HepG2 (cell line): Measurements from ENCODE around the gene ALDH18A1. TPM values are rescaled to one million over a fixed set of nuclear protein-coding genes. Genes with fewer than 3 reads are reported as not detected.

Experiments used
- ATAC-seq: fragments of 200-7000 bp; cut with Tn5 transposase; 3 replicates; pipeline ENCODE4 v1.9.1; 2020; ENCODE audit warnings: mild to moderate bottlenecking, moderate library complexity
- BruUV-seq: library from RNA; stranded (reverse); fragments of 400-500 nt; replicated peaks from 2 replicates; lab custom pipeline; 2021; lab: Mats Ljungman, UMichigan
- CTCF ChIA-PET: fragments of 300-600 bp; formaldehyde crosslinking; extraction: SDS; loops from one replicate; lab custom pipeline; 2021; ENCODE audit warnings: low total read pairs, inconsistent platforms, low intra/inter-chr PET ratio; lab: Yijun Ruan, JAX
- POLR2A ChIA-PET: fragments of 350-600 bp; sonication (Branson Sonifier 250); formaldehyde crosslinking; loops from one replicate; lab custom pipeline; 2020; ENCODE audit warnings: antibody characterized with exemption, inconsistent platforms; lab: Yijun Ruan, JAX
- DNase-seq: peaks from one replicate; pipeline ENCODE4 v3.0.0-alpha.2; 2015; ENCODE audit warnings: low spot score
- FAIRE-seq: peaks from 3 replicates; lab custom pipeline; 2011; peaks lifted over from hg19 to GRCh38; lab: Jason Lieb, UNC
- H2AFZ ChIP-seq: one replicate; pipeline ENCODE4 v1.6.1; 2011; ENCODE audit warnings: low read length, inconsistent platforms
- H3K27ac ChIP-seq: fragments of 300-600 bp; 3 replicates; pipeline ENCODE4 v1.8.0; 2011; ENCODE audit warnings: mixed run types, mild to moderate bottlenecking, mixed read lengths, low read length, inconsistent platforms; ENCODE audit not compliant: insufficient read depth; ENCODE audit errors: extremely low read length
- H3K27me3 ChIP-seq, 2 experiments: fragments of 200-600 bp in 1 of 2; 2 replicates in 1 of 2; 3 replicates in 1 of 2; pipeline versions ENCODE4 v1.6.0 to v1.8.0; 2011; ENCODE audit warnings: low read length in 2 of 2, mild to moderate bottlenecking in 2 of 2, moderate library complexity in 2 of 2, inconsistent platforms in 1 of 2; ENCODE audit not compliant: insufficient read depth in 2 of 2, control insufficient read depth in 1 of 2
- H3K36me3 ChIP-seq, 2 experiments: fragments of 200-600 bp in 1 of 2; replicated peaks in 1 of 2; 2 replicates in 1 of 2; 3 replicates in 1 of 2; pipeline versions ENCODE4 v1.5.1 to v1.8.0; 2011; ENCODE audit warnings: low read length in 2 of 2, inconsistent platforms in 1 of 2; ENCODE audit not compliant: insufficient read depth in 2 of 2, control insufficient read depth in 1 of 2
- H3K4me1 ChIP-seq: 2 replicates; pipeline ENCODE4 v1.5.1; 2012; ENCODE audit warnings: low read length, inconsistent platforms; ENCODE audit not compliant: insufficient read depth
- H3K4me2 ChIP-seq: 2 replicates; pipeline ENCODE4 v1.6.0; 2011; ENCODE audit warnings: low read depth, low read length, inconsistent platforms
- H3K4me3 ChIP-seq, 3 experiments: fragments of 200-600 bp in 1 of 3; sonication (generic), shearing (Covaris generic) in 1 of 3; replicated peaks in 1 of 3; 2 replicates each; pipeline ENCODE4 v1.5.1; 2011 to 2016; ENCODE audit warnings: low read length in 3 of 3, inconsistent platforms in 2 of 3, low read depth in 2 of 3, mild to moderate bottlenecking in 2 of 3, control low read depth in 1 of 3, mixed read lengths in 1 of 3; ENCODE audit not compliant: insufficient read depth in 1 of 3
- H3K79me2 ChIP-seq: one replicate; pipeline ENCODE4 v1.6.1; 2011; ENCODE audit warnings: low read length, inconsistent platforms; ENCODE audit not compliant: insufficient read depth
- H3K9ac ChIP-seq: 2 replicates; pipeline ENCODE4 v1.6.0; 2011; ENCODE audit warnings: mild to moderate bottlenecking, low read depth, low read length, inconsistent platforms; ENCODE audit not compliant: insufficient read depth
- H3K9me3 ChIP-seq: 2 replicates; pipeline ENCODE4 v1.5.1; 2012; ENCODE audit warnings: mild to moderate bottlenecking, low read length
- H4K20me1 ChIP-seq: 2 replicates; pipeline ENCODE4 v1.6.0; 2011; ENCODE audit warnings: inconsistent platforms, mild to moderate bottlenecking, low read length, moderate library complexity; ENCODE audit not compliant: insufficient read depth
- HCFC1 ChIP-seq: fragments of 150-350 bp; IDR thresholded peaks from 2 replicates; pipeline ENCODE4 v1.6.1; 2014; ENCODE audit warnings: low read depth, low read length
- MEF2D ChIP-seq: sonication (generic); formaldehyde crosslinking; IDR thresholded peaks from 2 replicates; pipeline ENCODE4 v1.5.1; 2020; ENCODE audit warnings: mild to moderate bottlenecking, missing genetic modification reagents
- NCOA5 ChIP-seq: sonication (generic); formaldehyde crosslinking; IDR thresholded peaks from 2 replicates; pipeline ENCODE4 v1.4.0; 2020; ENCODE audit warnings: missing genetic modification reagents
- NFIB ChIP-seq: sonication (generic); formaldehyde crosslinking; IDR thresholded peaks from 2 replicates; pipeline ENCODE4 v1.9.0; 2021; ENCODE audit warnings: missing genetic modification reagents, mild to moderate bottlenecking, borderline replicate concordance
- SP1 ChIP-seq, 2 experiments: fragments of 450-650 bp in 1 of 2; sonication (generic) in 1 of 2; formaldehyde crosslinking in 1 of 2; IDR thresholded peaks; 2 replicates each; pipeline versions ENCODE4 v1.4.0 to v1.6.1; 2016 to 2020; ENCODE audit warnings: missing genetic modification reagents in 1 of 2
- SPEN ChIP-seq: sonication (generic); formaldehyde crosslinking; IDR thresholded peaks from 2 replicates; pipeline ENCODE4 v1.5.1; 2020; ENCODE audit warnings: low read depth, mild to moderate bottlenecking, missing genetic modification reagents
- TSC22D2 ChIP-seq: sonication (generic); formaldehyde crosslinking; IDR thresholded peaks from 2 replicates; pipeline ENCODE4 v1.5.1; 2020; ENCODE audit warnings: missing genetic modification reagents, mild to moderate bottlenecking, borderline replicate concordance
- ZFY ChIP-seq: sonication (generic); formaldehyde crosslinking; IDR thresholded peaks from 2 replicates; pipeline ENCODE4 v1.4.0; 2020; ENCODE audit warnings: missing genetic modification reagents
- ZNF121 ChIP-seq: sonication (generic); formaldehyde crosslinking; IDR thresholded peaks from 2 replicates; pipeline ENCODE4 v1.5.0; 2020; ENCODE audit warnings: mild to moderate bottlenecking, missing genetic modification reagents
- ZNF232 ChIP-seq: sonication (generic); formaldehyde crosslinking; IDR thresholded peaks from 2 replicates; pipeline ENCODE4 v1.4.0; 2020; ENCODE audit warnings: missing genetic modification reagents, borderline replicate concordance
- ZNF292 ChIP-seq: sonication (generic); formaldehyde crosslinking; IDR thresholded peaks from 2 replicates; pipeline ENCODE4 v1.8.1; 2022; ENCODE audit warnings: mild to moderate bottlenecking, low read depth, missing genetic modification reagents, borderline replicate concordance
- ZNF441 ChIP-seq: sonication (generic); formaldehyde crosslinking; IDR thresholded peaks from 2 replicates; pipeline ENCODE4 v1.7.0; 2021; ENCODE audit warnings: missing genetic modification reagents, borderline replicate concordance
- ZNF747 ChIP-seq: sonication (generic); formaldehyde crosslinking; IDR thresholded peaks from 2 replicates; pipeline ENCODE4 v1.8.1; 2023; ENCODE audit warnings: missing genetic modification reagents, mild to moderate bottlenecking, borderline replicate concordance
- ZSCAN9 ChIP-seq: IDR thresholded peaks from 2 replicates; pipeline ENCODE4 v1.6.1; 2016; ENCODE audit warnings: borderline replicate concordance
- WGBS: methylation state at CpG from one replicate; pipeline ENCODE4 v1.1.6; 2017; ENCODE audit warnings: low lambda C conversion rate; 5-methylcytosine and 5-hydroxymethylcytosine counted together
- in situ Hi-C: cut with HindIII; loops from 2 replicates; pipeline ENCODE4 v1.10.0; 2017; ENCODE audit warnings: low pct_unique_long_range_greater_than_20kb; ENCODE audit not compliant: extremely low pct_ligation_motif_present
- intact Hi-C: fragments of 100-400 bp; cut with micrococcal nuclease; formaldehyde crosslinking; loops from one replicate; pipeline ENCODE4 v1.10.0; 2022; ENCODE audit not compliant: unreplicated experiment
- polyA plus RNA-seq, 8 experiments: library from polyadenylated mRNA; depleted of rRNA in 3 of 8; stranded (reverse) in 7 of 8; unstranded in 1 of 8; fragments of >200 nt; fragmentation: Illumina TruSeq in 4 of 8; extraction: Trizol in 4 of 8; gene quantifications; 2 replicates each; pipeline versions ENCODE4 v1.2.1 to v1.2.3, GENCODE V29; 2011 to 2016; ENCODE audit warnings: low read depth in 4 of 8, missing spikeins in 1 of 8, mixed read lengths in 1 of 8; ENCODE audit not compliant: insufficient read depth in 1 of 8
- total RNA-seq, 5 experiments: library from RNA; depleted of rRNA; stranded (reverse); fragments of >200 nt; fragmentation: Illumina TruSeq; extraction: Trizol; gene quantifications; 2 replicates each; pipeline ENCODE4 v1.2.3, GENCODE V29; 2016; ENCODE audit warnings: low read depth in 1 of 5
- TF ChIP-seq, protein P1 (sequence below): IDR thresholded peaks from 2 replicates; pipeline ENCODE4 v1.6.1; 2016; ENCODE audit warnings: mild to moderate bottlenecking, missing biosample characterization, missing genetic modification reagents
- TF ChIP-seq, protein P2 (sequence below): sonication (generic); formaldehyde crosslinking; IDR thresholded peaks from 2 replicates; pipeline ENCODE4 v1.4.0; 2020; ENCODE audit warnings: missing genetic modification reagents
- TF ChIP-seq, protein P3 (sequence below): sonication (generic); formaldehyde crosslinking; IDR thresholded peaks from 2 replicates; pipeline ENCODE4 v1.8.0; 2022; ENCODE audit warnings: missing genetic modification reagents, mild to moderate bottlenecking, borderline replicate concordance

The ALDH18A1 gene
- total and polyA plus RNA-seq, 2 of the 13 experiments (the other 11 are each of a cell fraction or from before 2014, with no cell fraction given), result 180 to 263 TPM

DNA sequence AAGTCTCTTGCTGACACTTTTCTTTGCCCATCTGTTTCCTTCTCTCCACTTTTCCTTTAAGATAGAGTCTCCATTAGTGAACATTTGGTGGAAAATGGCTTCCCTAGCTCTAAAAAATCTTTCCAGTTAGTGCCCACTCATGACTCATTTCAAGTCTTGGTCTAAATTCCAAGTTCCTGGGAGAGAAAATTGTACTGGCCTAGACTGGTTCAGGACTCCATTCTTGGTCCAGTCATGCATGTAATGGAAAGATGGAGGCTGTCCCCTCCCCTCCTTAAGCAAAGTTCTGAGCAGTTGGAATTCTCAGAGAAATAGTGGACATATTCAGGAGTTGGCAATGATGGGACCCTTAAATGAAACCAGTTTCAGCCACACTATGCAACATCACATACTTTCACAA, 3.8 kb upstream of the ALDH18A1 start:
- CTCF ChIA-PET, result no interaction called here
- no peak for DNase-seq
- Histone ChIP-seq H3K4me1 (peaks cover 33% of the 10 kb centered on the region), H3K27ac (no peak overlapping the region), H3K9ac (no peak overlapping the region), H2AFZ (no peak overlapping the region), H3K36me3 (peaks cover 1 to 13% of the 10 kb centered on the region in 2 experiments; a peak in 1 of 5 replicates), H3K4me3 (no peak overlapping the region), H4K20me1 (no peaks in the 10 kb centered on the region), H3K9me3 (no peaks in the 10 kb centered on the region), H3K27me3 (no peaks in the 10 kb centered on the region; a peak in 1 of 5 replicates), H3K79me2 (peaks cover 12% of the 10 kb centered on the region), H3K4me2 (no peak overlapping the region)
- TF ChIP-seq HCFC1 (no peak), NCOA5 (CRISPR knock-in tag) (no peak), NFIB (no peak)
- TF ChIP-seq, protein P1, sequence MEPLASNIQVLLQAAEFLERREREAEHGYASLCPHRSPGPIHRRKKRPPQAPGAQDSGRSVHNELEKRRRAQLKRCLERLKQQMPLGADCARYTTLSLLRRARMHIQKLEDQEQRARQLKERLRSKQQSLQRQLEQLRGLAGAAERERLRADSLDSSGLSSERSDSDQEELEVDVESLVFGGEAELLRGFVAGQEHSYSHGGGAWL (CRISPR knock-in tag), result no peak
- no TSS peak for BruUV-seq
- POLR2A ChIA-PET, result no interaction called here
- in situ Hi-C loops (no loop called here), intact Hi-C loops (no loop called here)
- no peak for FAIRE-seq
- no peak for ATAC-seq

DNA sequence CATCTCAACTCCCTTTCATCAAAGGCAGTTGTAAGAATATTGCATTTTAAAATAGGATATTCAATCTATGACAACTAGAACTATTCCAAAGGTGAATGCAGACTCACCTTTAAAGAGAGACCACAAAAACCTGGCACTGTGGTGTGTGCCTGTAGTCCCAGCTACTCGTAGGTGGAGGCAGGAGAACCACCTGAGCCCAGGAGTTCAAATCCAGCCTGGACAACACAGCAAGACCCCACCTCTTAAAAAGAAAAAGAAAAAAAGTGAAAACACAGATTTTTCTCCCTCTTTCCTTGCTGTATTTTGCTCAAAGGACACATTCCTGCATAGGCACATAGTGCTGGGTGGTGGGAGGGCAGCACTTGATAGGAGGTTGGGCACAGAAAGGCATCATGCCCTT, 739 bp upstream of the ALDH18A1 start:
- Histone ChIP-seq H3K9ac (peak overlapping the region; percentile 96; the same call in 1 of the 2 replicates), H3K79me2 (peaks cover 39% of the 10 kb centered on the region), H3K27ac (peak overlapping the region; percentile 69), H3K4me1 (peaks cover 51% of the 10 kb centered on the region), H3K36me3 (peaks cover 7 to 16% of the 10 kb centered on the region in 2 experiments), H2AFZ (no peak overlapping the region), H4K20me1 (no peaks in the 10 kb centered on the region), H3K27me3 (no peaks in the 10 kb centered on the region; a peak in 1 of 5 replicates), H3K4me3 (peak overlapping the region in 2 of 3 experiments; percentile 75 to 85; a peak in 3 of 6 replicates), H3K9me3 (no peaks in the 10 kb centered on the region), H3K4me2 (peak overlapping the region; percentile 88)
- ATAC-seq (no peak), FAIRE-seq (no peak), DNase-seq (no peak)
- POLR2A ChIA-PET, result interaction anchor here (0.8 to 1.1 kb wide), 4 partner anchors 7 to 37 kb away, joined by 4 to 9 read pairs (median 4); partner anchors contain the start of gene TCTN3
- BruUV-seq, result TSS peak; percentile 79
- in situ Hi-C loops (no loop called here), intact Hi-C loops (no loop called here)
- TF ChIP-seq ZNF747 (no peak), ZFY (CRISPR knock-in tag) (no peak), SP1 (IDR thresholded peaks at IDR 0.05) (no peak), SP1 (CRISPR knock-in tag; IDR thresholded peaks at IDR 0.05) (no peak), TSC22D2 (no peak), ZNF121 (CRISPR knock-in tag) (peak; percentile 96), ZSCAN9 (CRISPR knock-in tag) (no peak), ZNF292 (CRISPR knock-in tag) (no peak), ZNF232 (CRISPR knock-in tag) (no peak), ZNF441 (CRISPR knock-in tag) (no peak), MEF2D (CRISPR knock-in tag) (no peak), SPEN (CRISPR knock-in tag) (no peak)
- TF ChIP-seq, protein P2, sequence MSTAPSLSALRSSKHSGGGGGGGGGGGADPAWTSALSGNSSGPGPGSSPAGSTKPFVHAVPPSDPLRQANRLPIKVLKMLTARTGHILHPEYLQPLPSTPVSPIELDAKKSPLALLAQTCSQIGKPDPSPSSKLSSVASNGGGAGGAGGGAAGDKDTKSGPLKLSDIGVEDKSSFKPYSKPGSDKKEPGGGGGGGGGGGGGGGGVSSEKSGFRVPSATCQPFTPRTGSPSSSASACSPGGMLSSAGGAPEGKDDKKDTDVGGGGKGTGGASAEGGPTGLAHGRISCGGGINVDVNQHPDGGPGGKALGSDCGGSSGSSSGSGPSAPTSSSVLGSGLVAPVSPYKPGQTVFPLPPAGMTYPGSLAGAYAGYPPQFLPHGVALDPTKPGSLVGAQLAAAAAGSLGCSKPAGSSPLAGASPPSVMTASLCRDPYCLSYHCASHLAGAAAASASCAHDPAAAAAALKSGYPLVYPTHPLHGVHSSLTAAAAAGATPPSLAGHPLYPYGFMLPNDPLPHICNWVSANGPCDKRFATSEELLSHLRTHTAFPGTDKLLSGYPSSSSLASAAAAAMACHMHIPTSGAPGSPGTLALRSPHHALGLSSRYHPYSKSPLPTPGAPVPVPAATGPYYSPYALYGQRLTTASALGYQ (CRISPR knock-in tag), result 0 out of 2 replicates have a peak, but pooled peaks have one; percentile 1
- TF ChIP-seq, protein P3, sequence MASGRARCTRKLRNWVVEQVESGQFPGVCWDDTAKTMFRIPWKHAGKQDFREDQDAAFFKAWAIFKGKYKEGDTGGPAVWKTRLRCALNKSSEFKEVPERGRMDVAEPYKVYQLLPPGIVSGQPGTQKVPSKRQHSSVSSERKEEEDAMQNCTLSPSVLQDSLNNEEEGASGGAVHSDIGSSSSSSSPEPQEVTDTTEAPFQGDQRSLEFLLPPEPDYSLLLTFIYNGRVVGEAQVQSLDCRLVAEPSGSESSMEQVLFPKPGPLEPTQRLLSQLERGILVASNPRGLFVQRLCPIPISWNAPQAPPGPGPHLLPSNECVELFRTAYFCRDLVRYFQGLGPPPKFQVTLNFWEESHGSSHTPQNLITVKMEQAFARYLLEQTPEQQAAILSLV (CRISPR knock-in tag), result no peak
- 69% methylated on average over 1 of the region's 1 CpG for WGBS
- CTCF ChIA-PET, result no interaction called here
